HEK293 (cell line): ENCODE measurements around the gene PRMT1.

Experiments
- GLIS1 ChIP-seq: fragments of 450-650 bp; formaldehyde crosslinking; IDR thresholded peaks from 2 replicates; pipeline ENCODE4 v1.5.1; 2016; ENCODE audit warnings: missing biosample characterization, missing genetic modification characterization
- GLIS2 ChIP-seq: fragments of 450-650 bp; formaldehyde crosslinking; IDR thresholded peaks from 2 replicates; pipeline ENCODE4 v1.5.1; 2016; ENCODE audit warnings: missing biosample characterization, missing genetic modification characterization
- HOXD13 ChIP-seq: sonication (generic); formaldehyde crosslinking; IDR thresholded peaks from 2 replicates; pipeline ENCODE4 v1.8.0; 2022; ENCODE audit warnings: missing genetic modification reagents, borderline replicate concordance
- OSR2 ChIP-seq: fragments of 450-650 bp; formaldehyde crosslinking; IDR thresholded peaks from 2 replicates; pipeline ENCODE4 v1.5.1; 2016; ENCODE audit warnings: missing biosample characterization, missing genetic modification characterization
- SETDB1 ChIP-seq: IDR thresholded peaks from one replicate; pipeline ENCODE4 v1.6.1; 2017; ENCODE audit warnings: mild to moderate bottlenecking, low read length, moderate library complexity, mixed read lengths; ENCODE audit not compliant: insufficient read length
- ZBTB1 ChIP-seq: fragments of 450-650 bp; formaldehyde crosslinking; IDR thresholded peaks from 2 replicates; pipeline ENCODE4 v1.5.1; 2016; ENCODE audit warnings: missing biosample characterization, missing genetic modification characterization
- ZFP37 ChIP-seq: fragments of 450-650 bp; formaldehyde crosslinking; IDR thresholded peaks from 2 replicates; pipeline ENCODE4 v1.5.1; 2016; ENCODE audit warnings: missing biosample characterization, missing genetic modification characterization
- ZNF146 ChIP-seq: fragments of 450-650 bp; formaldehyde crosslinking; IDR thresholded peaks from 2 replicates; pipeline ENCODE4 v1.5.1; 2016; ENCODE audit warnings: missing biosample characterization, missing genetic modification characterization
- ZNF169 ChIP-seq: fragments of 450-650 bp; formaldehyde crosslinking; IDR thresholded peaks from 2 replicates; pipeline ENCODE4 v1.5.1; 2016; ENCODE audit warnings: missing biosample characterization, missing genetic modification characterization
- ZNF473 ChIP-seq: fragments of 450-650 bp; formaldehyde crosslinking; IDR thresholded peaks from 2 replicates; pipeline ENCODE4 v1.5.1; 2017; ENCODE audit warnings: missing biosample characterization, missing genetic modification characterization
- ZNF514 ChIP-seq: fragments of 450-650 bp; formaldehyde crosslinking; IDR thresholded peaks from 2 replicates; pipeline ENCODE4 v1.5.1; 2016; ENCODE audit warnings: missing biosample characterization, missing genetic modification characterization
- ZNF548 ChIP-seq: fragments of 450-650 bp; formaldehyde crosslinking; IDR thresholded peaks from 2 replicates; pipeline ENCODE4 v1.5.1; 2016; ENCODE audit warnings: missing biosample characterization, missing genetic modification characterization
- ZNF610 ChIP-seq: fragments of 450-650 bp; formaldehyde crosslinking; IDR thresholded peaks from 2 replicates; pipeline ENCODE4 v1.5.1; 2016; ENCODE audit warnings: missing biosample characterization, missing genetic modification characterization, borderline replicate concordance
- ZNF768 ChIP-seq: fragments of 450-650 bp; formaldehyde crosslinking; IDR thresholded peaks from 2 replicates; pipeline ENCODE4 v1.5.1; 2018; ENCODE audit warnings: missing biosample characterization, mild to moderate bottlenecking, missing genetic modification characterization
- ZNF777 ChIP-seq: fragments of 450-650 bp; formaldehyde crosslinking; IDR thresholded peaks from 2 replicates; pipeline ENCODE4 v1.5.1; 2017; ENCODE audit warnings: missing biosample characterization, missing genetic modification characterization, borderline replicate concordance
- TF ChIP-seq, protein P1 (sequence below): fragments of 450-650 bp; formaldehyde crosslinking; IDR thresholded peaks from 2 replicates; pipeline ENCODE4 v1.5.1; 2016; ENCODE audit warnings: missing biosample characterization, missing genetic modification characterization
- TF ChIP-seq, protein P2 (sequence below): fragments of 450-650 bp; formaldehyde crosslinking; IDR thresholded peaks from 2 replicates; pipeline ENCODE4 v1.5.1; 2016; ENCODE audit warnings: missing biosample characterization, missing genetic modification characterization
- TF ChIP-seq, protein P3 (sequence below): fragments of 450-650 bp; formaldehyde crosslinking; IDR thresholded peaks from 2 replicates; pipeline ENCODE4 v1.5.1; 2016; ENCODE audit warnings: missing biosample characterization, missing genetic modification characterization, borderline replicate concordance
- TF ChIP-seq, protein P4 (sequence below): fragments of 450-650 bp; formaldehyde crosslinking; IDR thresholded peaks from 2 replicates; pipeline ENCODE4 v1.5.1; 2016; ENCODE audit warnings: missing biosample characterization, missing genetic modification characterization
- TF ChIP-seq, protein P5 (sequence below): fragments of 450-650 bp; formaldehyde crosslinking; conservative IDR thresholded peaks from 2 replicates; pipeline ENCODE4 v1.5.1; 2016; ENCODE audit warnings: low read depth, missing biosample characterization, missing genetic modification characterization

The PRMT1 gene

DNA sequence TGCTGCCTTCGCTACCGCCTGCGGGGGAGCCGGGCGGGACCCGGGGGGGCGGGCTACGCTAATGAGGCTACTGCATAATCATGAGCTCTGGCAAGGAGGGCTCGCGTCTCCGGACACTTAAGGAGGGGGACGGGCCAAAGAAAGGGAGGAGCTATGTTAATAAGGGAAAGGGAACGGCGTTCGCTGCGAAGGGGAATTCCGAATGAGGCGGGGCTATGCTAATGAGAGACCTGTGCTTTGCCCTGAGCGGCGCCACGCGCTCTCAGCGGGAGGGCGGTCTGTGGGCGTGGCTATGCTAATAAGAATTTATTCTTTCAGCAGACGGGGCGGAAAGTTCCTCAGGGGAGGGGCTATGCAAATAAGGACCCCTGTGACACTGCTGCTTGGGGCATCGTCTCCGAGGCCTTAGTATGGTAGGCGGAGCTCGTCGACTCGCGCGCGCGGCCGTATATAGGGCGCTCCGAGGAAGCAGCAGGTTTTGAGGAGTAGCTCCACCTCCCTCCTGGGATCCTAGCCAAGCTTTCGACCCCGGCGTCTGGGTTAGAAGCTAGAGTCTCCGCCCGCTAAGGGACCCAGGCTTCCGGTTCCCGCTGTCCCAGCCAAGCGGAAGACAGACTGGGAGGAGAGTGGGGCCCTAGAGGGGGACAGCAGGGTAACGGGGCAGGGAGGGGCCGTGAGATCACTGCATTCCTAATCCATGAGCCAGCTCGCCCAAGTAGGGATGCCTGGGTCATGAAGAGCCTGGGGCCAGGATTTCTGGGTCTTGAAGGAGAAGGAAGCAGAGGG lies 36.8 kb upstream of the PRMT1 start, which contains the start of gene RRAS (continued):
- TF ChIP-seq ZNF169 (tag by site-specific recombination) (no peak), GLIS1 (tag by site-specific recombination) (peak; percentile 63), ZNF610 (tag by site-specific recombination) (no peak; the same call in 1 of the 2 replicates), ZBTB1 (tag by site-specific recombination) (no peak), ZNF473 (tag by site-specific recombination) (no peak), SETDB1 (no peak), ZNF514 (no peak), ZNF768 (tag by site-specific recombination) (no peak), ZNF777 (tag by site-specific recombination) (no peak), ZNF548 (tag by site-specific recombination) (no peak), HOXD13 (CRISPR knock-in tag) (no peak), ZFP37 (tag by site-specific recombination) (peak; percentile 92; the same call in 1 of the 2 replicates), GLIS2 (tag by site-specific recombination) (peak; percentile 70), OSR2 (tag by site-specific recombination) (peak; percentile 83), ZNF146 (tag by site-specific recombination) (no peak)
- TF ChIP-seq, protein P1, sequence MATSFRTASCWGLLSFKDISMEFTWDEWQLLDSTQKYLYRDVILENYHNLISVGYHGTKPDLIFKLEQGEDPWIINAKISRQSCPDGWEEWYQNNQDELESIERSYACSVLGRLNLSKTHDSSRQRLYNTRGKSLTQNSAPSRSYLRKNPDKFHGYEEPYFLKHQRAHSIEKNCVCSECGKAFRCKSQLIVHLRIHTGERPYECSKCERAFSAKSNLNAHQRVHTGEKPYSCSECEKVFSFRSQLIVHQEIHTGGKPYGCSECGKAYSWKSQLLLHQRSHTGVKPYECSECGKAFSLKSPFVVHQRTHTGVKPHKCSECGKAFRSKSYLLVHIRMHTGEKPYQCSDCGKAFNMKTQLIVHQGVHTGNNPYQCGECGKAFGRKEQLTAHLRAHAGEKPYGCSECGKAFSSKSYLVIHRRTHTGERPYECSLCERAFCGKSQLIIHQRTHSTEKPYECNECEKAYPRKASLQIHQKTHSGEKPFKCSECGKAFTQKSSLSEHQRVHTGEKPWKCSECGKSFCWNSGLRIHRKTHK (tag by site-specific recombination): no peak
- TF ChIP-seq, protein P2, sequence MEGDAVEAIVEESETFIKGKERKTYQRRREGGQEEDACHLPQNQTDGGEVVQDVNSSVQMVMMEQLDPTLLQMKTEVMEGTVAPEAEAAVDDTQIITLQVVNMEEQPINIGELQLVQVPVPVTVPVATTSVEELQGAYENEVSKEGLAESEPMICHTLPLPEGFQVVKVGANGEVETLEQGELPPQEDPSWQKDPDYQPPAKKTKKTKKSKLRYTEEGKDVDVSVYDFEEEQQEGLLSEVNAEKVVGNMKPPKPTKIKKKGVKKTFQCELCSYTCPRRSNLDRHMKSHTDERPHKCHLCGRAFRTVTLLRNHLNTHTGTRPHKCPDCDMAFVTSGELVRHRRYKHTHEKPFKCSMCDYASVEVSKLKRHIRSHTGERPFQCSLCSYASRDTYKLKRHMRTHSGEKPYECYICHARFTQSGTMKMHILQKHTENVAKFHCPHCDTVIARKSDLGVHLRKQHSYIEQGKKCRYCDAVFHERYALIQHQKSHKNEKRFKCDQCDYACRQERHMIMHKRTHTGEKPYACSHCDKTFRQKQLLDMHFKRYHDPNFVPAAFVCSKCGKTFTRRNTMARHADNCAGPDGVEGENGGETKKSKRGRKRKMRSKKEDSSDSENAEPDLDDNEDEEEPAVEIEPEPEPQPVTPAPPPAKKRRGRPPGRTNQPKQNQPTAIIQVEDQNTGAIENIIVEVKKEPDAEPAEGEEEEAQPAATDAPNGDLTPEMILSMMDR (tag by site-specific recombination): no peak
- TF ChIP-seq, protein P3, sequence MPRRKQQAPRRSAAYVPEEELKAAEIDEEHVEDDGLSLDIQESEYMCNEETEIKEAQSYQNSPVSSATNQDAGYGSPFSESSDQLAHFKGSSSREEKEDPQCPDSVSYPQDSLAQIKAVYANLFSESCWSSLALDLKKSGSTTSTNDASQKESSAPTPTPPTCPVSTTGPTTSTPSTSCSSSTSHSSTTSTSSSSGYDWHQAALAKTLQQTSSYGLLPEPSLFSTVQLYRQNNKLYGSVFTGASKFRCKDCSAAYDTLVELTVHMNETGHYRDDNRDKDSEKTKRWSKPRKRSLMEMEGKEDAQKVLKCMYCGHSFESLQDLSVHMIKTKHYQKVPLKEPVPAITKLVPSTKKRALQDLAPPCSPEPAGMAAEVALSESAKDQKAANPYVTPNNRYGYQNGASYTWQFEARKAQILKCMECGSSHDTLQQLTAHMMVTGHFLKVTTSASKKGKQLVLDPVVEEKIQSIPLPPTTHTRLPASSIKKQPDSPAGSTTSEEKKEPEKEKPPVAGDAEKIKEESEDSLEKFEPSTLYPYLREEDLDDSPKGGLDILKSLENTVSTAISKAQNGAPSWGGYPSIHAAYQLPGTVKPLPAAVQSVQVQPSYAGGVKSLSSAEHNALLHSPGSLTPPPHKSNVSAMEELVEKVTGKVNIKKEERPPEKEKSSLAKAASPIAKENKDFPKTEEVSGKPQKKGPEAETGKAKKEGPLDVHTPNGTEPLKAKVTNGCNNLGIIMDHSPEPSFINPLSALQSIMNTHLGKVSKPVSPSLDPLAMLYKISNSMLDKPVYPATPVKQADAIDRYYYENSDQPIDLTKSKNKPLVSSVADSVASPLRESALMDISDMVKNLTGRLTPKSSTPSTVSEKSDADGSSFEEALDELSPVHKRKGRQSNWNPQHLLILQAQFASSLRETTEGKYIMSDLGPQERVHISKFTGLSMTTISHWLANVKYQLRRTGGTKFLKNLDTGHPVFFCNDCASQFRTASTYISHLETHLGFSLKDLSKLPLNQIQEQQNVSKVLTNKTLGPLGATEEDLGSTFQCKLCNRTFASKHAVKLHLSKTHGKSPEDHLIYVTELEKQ (tag by site-specific recombination): peak; percentile 52; the same call in 1 of the 2 replicates
- TF ChIP-seq, protein P4, sequence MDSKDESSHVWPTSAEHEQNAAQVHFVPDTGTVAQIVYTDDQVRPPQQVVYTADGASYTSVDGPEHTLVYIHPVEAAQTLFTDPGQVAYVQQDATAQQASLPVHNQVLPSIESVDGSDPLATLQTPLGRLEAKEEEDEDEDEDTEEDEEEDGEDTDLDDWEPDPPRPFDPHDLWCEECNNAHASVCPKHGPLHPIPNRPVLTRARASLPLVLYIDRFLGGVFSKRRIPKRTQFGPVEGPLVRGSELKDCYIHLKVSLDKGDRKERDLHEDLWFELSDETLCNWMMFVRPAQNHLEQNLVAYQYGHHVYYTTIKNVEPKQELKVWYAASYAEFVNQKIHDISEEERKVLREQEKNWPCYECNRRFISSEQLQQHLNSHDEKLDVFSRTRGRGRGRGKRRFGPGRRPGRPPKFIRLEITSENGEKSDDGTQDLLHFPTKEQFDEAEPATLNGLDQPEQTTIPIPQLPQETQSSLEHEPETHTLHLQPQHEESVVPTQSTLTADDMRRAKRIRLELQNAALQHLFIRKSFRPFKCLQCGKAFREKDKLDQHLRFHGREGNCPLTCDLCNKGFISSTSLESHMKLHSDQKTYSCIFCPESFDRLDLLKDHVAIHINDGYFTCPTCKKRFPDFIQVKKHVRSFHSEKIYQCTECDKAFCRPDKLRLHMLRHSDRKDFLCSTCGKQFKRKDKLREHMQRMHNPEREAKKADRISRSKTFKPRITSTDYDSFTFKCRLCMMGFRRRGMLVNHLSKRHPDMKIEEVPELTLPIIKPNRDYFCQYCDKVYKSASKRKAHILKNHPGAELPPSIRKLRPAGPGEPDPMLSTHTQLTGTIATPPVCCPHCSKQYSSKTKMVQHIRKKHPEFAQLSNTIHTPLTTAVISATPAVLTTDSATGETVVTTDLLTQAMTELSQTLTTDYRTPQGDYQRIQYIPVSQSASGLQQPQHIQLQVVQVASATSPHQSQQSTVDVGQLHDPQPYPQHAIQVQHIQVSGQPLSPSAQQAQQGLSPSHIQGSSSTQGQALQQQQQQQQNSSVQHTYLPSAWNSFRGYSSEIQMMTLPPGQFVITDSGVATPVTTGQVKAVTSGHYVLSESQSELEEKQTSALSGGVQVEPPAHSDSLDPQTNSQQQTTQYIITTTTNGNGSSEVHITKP (tag by site-specific recombination): peak; percentile 63
- TF ChIP-seq, protein P5, sequence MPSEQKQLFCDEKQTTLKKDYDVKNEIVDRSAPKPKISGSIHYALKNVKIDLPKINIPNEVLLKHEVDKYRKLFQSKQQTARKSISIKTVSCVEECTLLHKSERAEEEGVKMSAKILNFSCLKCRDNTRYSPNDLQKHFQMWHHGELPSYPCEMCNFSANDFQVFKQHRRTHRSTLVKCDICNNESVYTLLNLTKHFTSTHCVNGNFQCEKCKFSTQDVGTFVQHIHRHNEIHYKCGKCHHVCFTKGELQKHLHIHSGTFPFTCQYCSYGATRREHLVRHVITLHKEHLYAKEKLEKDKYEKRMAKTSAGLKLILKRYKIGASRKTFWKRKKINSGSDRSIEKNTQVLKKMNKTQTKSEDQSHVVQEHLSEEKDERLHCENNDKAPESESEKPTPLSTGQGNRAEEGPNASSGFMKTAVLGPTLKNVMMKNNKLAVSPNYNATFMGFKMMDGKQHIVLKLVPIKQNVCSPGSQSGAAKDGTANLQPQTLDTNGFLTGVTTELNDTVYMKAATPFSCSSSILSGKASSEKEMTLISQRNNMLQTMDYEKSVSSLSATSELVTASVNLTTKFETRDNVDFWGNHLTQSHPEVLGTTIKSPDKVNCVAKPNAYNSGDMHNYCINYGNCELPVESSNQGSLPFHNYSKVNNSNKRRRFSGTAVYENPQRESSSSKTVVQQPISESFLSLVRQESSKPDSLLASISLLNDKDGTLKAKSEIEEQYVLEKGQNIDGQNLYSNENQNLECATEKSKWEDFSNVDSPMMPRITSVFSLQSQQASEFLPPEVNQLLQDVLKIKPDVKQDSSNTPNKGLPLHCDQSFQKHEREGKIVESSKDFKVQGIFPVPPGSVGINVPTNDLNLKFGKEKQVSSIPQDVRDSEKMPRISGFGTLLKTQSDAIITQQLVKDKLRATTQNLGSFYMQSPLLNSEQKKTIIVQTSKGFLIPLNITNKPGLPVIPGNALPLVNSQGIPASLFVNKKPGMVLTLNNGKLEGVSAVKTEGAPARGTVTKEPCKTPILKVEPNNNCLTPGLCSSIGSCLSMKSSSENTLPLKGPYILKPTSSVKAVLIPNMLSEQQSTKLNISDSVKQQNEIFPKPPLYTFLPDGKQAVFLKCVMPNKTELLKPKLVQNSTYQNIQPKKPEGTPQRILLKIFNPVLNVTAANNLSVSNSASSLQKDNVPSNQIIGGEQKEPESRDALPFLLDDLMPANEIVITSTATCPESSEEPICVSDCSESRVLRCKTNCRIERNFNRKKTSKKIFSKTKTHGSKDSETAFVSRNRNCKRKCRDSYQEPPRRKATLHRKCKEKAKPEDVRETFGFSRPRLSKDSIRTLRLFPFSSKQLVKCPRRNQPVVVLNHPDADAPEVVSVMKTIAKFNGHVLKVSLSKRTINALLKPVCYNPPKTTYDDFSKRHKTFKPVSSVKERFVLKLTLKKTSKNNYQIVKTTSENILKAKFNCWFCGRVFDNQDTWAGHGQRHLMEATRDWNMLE (tag by site-specific recombination): peak; percentile 63; the same call in 1 of the 2 replicates
